H1 (cell line): ENCODE data around the gene PLD5. TPM values are rescaled to one million over a fixed set of nuclear protein-coding genes. Genes with fewer than 3 reads are reported as not detected.

Source experiments
- CTCF ChIA-PET: fragments of 300-600 bp; sonication (Branson Sonifier 250); formaldehyde crosslinking; loops from one replicate; lab custom pipeline; 2021; ENCODE audit not compliant: partially characterized antibody; lab: Charles Lee
- POLR2A ChIA-PET: fragments of 300-600 bp; sonication (Branson Sonifier 250); formaldehyde crosslinking; loops from one replicate; lab custom pipeline; 2021; ENCODE audit warnings: inconsistent platforms; ENCODE audit not compliant: partially characterized antibody; lab: Charles Lee
- DNase-seq, 2 experiments: peaks; one replicate each; pipeline versions ENCODE4 v3.0.0 to v3.0.0-alpha.2; 2010 to 2022; ENCODE audit warnings: low spot score in 2 of 2, low read depth in 1 of 2, mixed read lengths in 1 of 2
- FAIRE-seq: peaks from 2 replicates; lab custom pipeline; 2011; peaks lifted over from hg19 to GRCh38; lab: Jason Lieb, UNC
- H2AFZ ChIP-seq: 2 replicates; pipeline ENCODE4 v1.8.1; 2012; ENCODE audit warnings: low read length, inconsistent platforms
- H2AK5ac ChIP-seq: 2 replicates; pipeline ENCODE4 v1.6.1; 2013; ENCODE audit warnings: low read depth, low read length
- H2BK120ac ChIP-seq: replicated peaks from 2 replicates; pipeline ENCODE3; 2013; ENCODE audit warnings: low read depth, low read length, inconsistent platforms
- H2BK12ac ChIP-seq: 2 replicates; pipeline ENCODE4 v1.6.1; 2013; ENCODE audit warnings: low read depth, low read length
- H2BK15ac ChIP-seq: 2 replicates; pipeline ENCODE4 v1.6.1; 2013; ENCODE audit warnings: low read length
- H2BK20ac ChIP-seq: 2 replicates; pipeline ENCODE4 v1.6.1; 2013; ENCODE audit warnings: low read length
- H2BK5ac ChIP-seq: 2 replicates; pipeline ENCODE4 v1.6.1; 2013; ENCODE audit warnings: low read depth, low read length
- H3K14ac ChIP-seq: 2 replicates; pipeline ENCODE4 v1.6.1; 2013; ENCODE audit warnings: inconsistent platforms; ENCODE audit not compliant: insufficient read length
- H3K18ac ChIP-seq: 2 replicates; pipeline ENCODE4 v1.6.1; 2013; ENCODE audit warnings: low read length; ENCODE audit errors: extremely low read depth
- H3K23ac ChIP-seq: 2 replicates; pipeline ENCODE4 v1.6.1; 2013; ENCODE audit warnings: inconsistent platforms; ENCODE audit not compliant: insufficient read length
- H3K23me2 ChIP-seq: 2 replicates; pipeline ENCODE4 v1.6.1; 2013; ENCODE audit warnings: low read depth, low read length
- H3K27ac ChIP-seq: 2 replicates; pipeline ENCODE4 v1.6.1; 2011; ENCODE audit warnings: low read depth, low read length, inconsistent platforms
- H3K27me3 ChIP-seq, 4 experiments: replicated peaks in 1 of 4; 1 replicate in 1 of 4; 2 replicates in 3 of 4; pipeline versions ENCODE4 v1.6.1 to v1.8.1; 2011 to 2013; ENCODE audit warnings: low read length in 3 of 4, mild to moderate bottlenecking in 3 of 4, inconsistent platforms in 2 of 4, mixed read lengths in 2 of 4, moderate library complexity in 1 of 4; ENCODE audit not compliant: control insufficient read depth in 3 of 4, insufficient read depth in 3 of 4; ENCODE audit errors: extremely low read depth in 1 of 4
- H3K36me3 ChIP-seq, 4 experiments: 2 replicates each; pipeline versions ENCODE4 v1.6.1 to v1.8.1; 2011 to 2013; ENCODE audit warnings: mild to moderate bottlenecking in 4 of 4, low read length in 3 of 4, moderate library complexity in 2 of 4, control low read depth in 1 of 4, inconsistent platforms in 1 of 4; ENCODE audit not compliant: insufficient read depth in 4 of 4, control insufficient read depth in 2 of 4
- H3K4ac ChIP-seq: replicated peaks from 2 replicates; pipeline ENCODE3; 2013; ENCODE audit warnings: low read length, low read depth, mixed read lengths, inconsistent platforms; ENCODE audit not compliant: insufficient read length
- H3K4me1 ChIP-seq, 4 experiments: replicated peaks in 1 of 4; 1 replicate in 1 of 4; 2 replicates in 3 of 4; pipeline versions ENCODE4 v1.6.1 to v1.8.1; 2011 to 2013; ENCODE audit warnings: low read length in 3 of 4, inconsistent platforms in 2 of 4, mixed read lengths in 1 of 4; ENCODE audit not compliant: insufficient read depth in 4 of 4, control insufficient read depth in 3 of 4
- H3K4me2 ChIP-seq, 2 experiments: 2 replicates each; pipeline versions ENCODE4 v1.6.1 to v1.8.1; 2011 to 2013; ENCODE audit warnings: low read depth in 2 of 2, low read length in 2 of 2, control low read depth in 1 of 2, inconsistent platforms in 1 of 2, mild to moderate bottlenecking in 1 of 2; ENCODE audit not compliant: insufficient read depth in 1 of 2
- H3K4me3 ChIP-seq, 4 experiments: fragments of 200-600, 300-600 bp in 1 of 4; sonication (generic), shearing (Covaris generic), sonication (Bioruptor Twin) in 1 of 4; 2 replicates each; pipeline versions ENCODE4 v1.5.1 to v1.8.1; 2011 to 2016; ENCODE audit warnings: low read length in 4 of 4, low read depth in 3 of 4, control low read depth in 2 of 4, inconsistent platforms in 2 of 4, mild to moderate bottlenecking in 2 of 4, mixed read lengths in 1 of 4, moderate library complexity in 1 of 4; ENCODE audit not compliant: insufficient read depth in 2 of 4; ENCODE audit errors: extremely low read depth in 1 of 4
- H3K56ac ChIP-seq: replicated peaks from 2 replicates; pipeline ENCODE3; 2013; ENCODE audit warnings: low read depth, mild to moderate bottlenecking, mixed read lengths, low read length, inconsistent platforms; ENCODE audit not compliant: insufficient read length
- H3K79me1 ChIP-seq: 2 replicates; pipeline ENCODE4 v1.6.1; 2013; ENCODE audit warnings: low read depth, low read length, control low read depth
- H3K79me2 ChIP-seq, 2 experiments: 2 replicates each; pipeline versions ENCODE4 v1.6.1 to v1.8.1; 2012 to 2013; ENCODE audit warnings: low read length in 2 of 2, mild to moderate bottlenecking in 2 of 2, inconsistent platforms in 1 of 2; ENCODE audit not compliant: insufficient read depth in 2 of 2, control insufficient read depth in 1 of 2
- H3K9ac ChIP-seq, 4 experiments: replicated peaks in 1 of 4; 1 replicate in 1 of 4; 2 replicates in 3 of 4; pipeline versions ENCODE4 v1.6.1 to v1.8.1; 2011 to 2013; ENCODE audit warnings: low read depth in 3 of 4, low read length in 3 of 4, control low read depth in 2 of 4, mild to moderate bottlenecking in 2 of 4, moderate library complexity in 2 of 4, inconsistent platforms in 1 of 4; ENCODE audit errors: extremely low read depth in 1 of 4
- H3K9me3 ChIP-seq, 2 experiments: 2 replicates each; pipeline versions ENCODE4 v1.6.1 to v1.8.1; 2012 to 2013; ENCODE audit warnings: mild to moderate bottlenecking in 2 of 2, moderate library complexity in 2 of 2, control low read depth in 1 of 2, inconsistent platforms in 1 of 2, low read depth in 1 of 2, low read length in 1 of 2, mixed read lengths in 1 of 2; ENCODE audit not compliant: insufficient read depth in 2 of 2
- H4K20me1 ChIP-seq, 2 experiments: replicated peaks in 1 of 2; 2 replicates each; pipeline versions ENCODE3 to v1.8.1; 2011 to 2013; ENCODE audit warnings: inconsistent platforms in 2 of 2, low read length in 2 of 2, mild to moderate bottlenecking in 1 of 2; ENCODE audit not compliant: insufficient read depth in 2 of 2, control insufficient read depth in 1 of 2
- H4K5ac ChIP-seq: 2 replicates; pipeline ENCODE4 v1.6.1; 2013; ENCODE audit warnings: low read length, low read depth, mixed read lengths, inconsistent platforms; ENCODE audit not compliant: insufficient read length
- H4K8ac ChIP-seq: 2 replicates; pipeline ENCODE4 v1.8.0; 2013; ENCODE audit warnings: mild to moderate bottlenecking, moderate library complexity, low read length, inconsistent platforms; ENCODE audit not compliant: insufficient read depth; ENCODE audit errors: extremely low read depth
- H4K91ac ChIP-seq: replicated peaks from 2 replicates; pipeline ENCODE3; 2013; ENCODE audit warnings: low read length, mixed read lengths, inconsistent platforms; ENCODE audit not compliant: insufficient read length
- CHD2 ChIP-seq: IDR thresholded peaks from 2 replicates; pipeline ENCODE4 v1.6.1; 2012; ENCODE audit warnings: low read length, improper control_type of control experiment
- CREB1 ChIP-seq: IDR thresholded peaks from 2 replicates; pipeline ENCODE4 v1.6.1; 2012; ENCODE audit warnings: inconsistent platforms
- CTBP2 ChIP-seq: IDR thresholded peaks from 2 replicates; pipeline ENCODE4 v1.7.0; 2011; ENCODE audit warnings: borderline replicate concordance, mild to moderate bottlenecking, moderate library complexity, mixed read lengths, low read length; ENCODE audit not compliant: insufficient read depth, insufficient read length
- HDAC2 ChIP-seq, 2 experiments: fragments of 300-600 bp in 1 of 2; sonication (generic) in 1 of 2; IDR thresholded peaks; 2 replicates each; pipeline ENCODE4 v1.6.1; 2011 to 2012; ENCODE audit warnings: low read depth in 2 of 2, low read length in 2 of 2, mild to moderate bottlenecking in 2 of 2, moderate library complexity in 2 of 2, borderline replicate concordance in 1 of 2, inconsistent platforms in 1 of 2
- KDM1A ChIP-seq: fragments of 200-600, 300-600 bp; sonication (generic); IDR thresholded peaks from 2 replicates; pipeline ENCODE4 v1.7.1; 2016; ENCODE audit warnings: mild to moderate bottlenecking, low read length, borderline replicate concordance
- RAD21 ChIP-seq, 2 experiments: IDR thresholded peaks in 1 of 2; conservative IDR thresholded peaks in 1 of 2; 2 replicates each; pipeline ENCODE4 v1.6.1; 2011; ENCODE audit warnings: low read depth in 2 of 2, low read length in 2 of 2, improper control_type of control experiment in 1 of 2, inconsistent platforms in 1 of 2, mild to moderate bottlenecking in 1 of 2, moderate library complexity in 1 of 2
- RFX5 ChIP-seq: IDR thresholded peaks from 2 replicates; pipeline ENCODE4 v1.6.1; 2011; ENCODE audit warnings: low read depth, low read length, improper control_type of control experiment, borderline replicate concordance
- WGBS, 2 experiments: shearing (Covaris generic) in 1 of 2; methylation state at CpG; one replicate each; pipeline versions ENCODE4 v1.1.6 to v1.1.7; 2013 to 2015; ENCODE audit warnings: low lambda C conversion rate in 2 of 2, mixed read lengths in 2 of 2, inconsistent platforms in 1 of 2, low coverage in 1 of 2, missing lambda C conversion rate in 1 of 2; ENCODE audit not compliant: insufficient replicate concordance in 2 of 2, insufficient coverage in 1 of 2, insufficient read length in 1 of 2; ENCODE audit errors: extremely low coverage in 1 of 2, missing lambda C conversion rate in 1 of 2; 5-methylcytosine and 5-hydroxymethylcytosine counted together
- polyA plus RNA-seq, 7 experiments: library from polyadenylated mRNA; depleted of rRNA in 3 of 7; stranded (reverse) in 5 of 7; unstranded in 2 of 7; fragments of >200 nt in 5 of 7; fragments of 200-250 nt in 2 of 7; gene quantifications; 1 replicate in 5 of 7; 2 replicates in 1 of 7; 4 replicates in 1 of 7; pipeline versions ENCODE4 v1.2.1 to v1.2.3, GENCODE V29; 2011 to 2013; ENCODE audit warnings: missing spikeins in 2 of 7, mixed read lengths in 2 of 7
- total RNA-seq: library from RNA; stranded (reverse); fragmentation: NEBNext Ultra II Directional; extraction: Animal tissue kit (Norgen Biotek cat#: 25700); gene quantifications from 2 replicates; pipeline ENCODE4 v1.2.1, GENCODE V29; 2021
- TF ChIP-seq, protein P1 (sequence below): IDR thresholded peaks from 2 replicates; pipeline ENCODE4 v1.6.1; 2012; ENCODE audit warnings: inconsistent platforms

PLD5 gene
- total and polyA plus RNA-seq, 2 of the 8 experiments (the other 6 are each of a cell fraction or from before 2014, with no cell fraction given) = 0.86 to 8.5 TPM

DNA sequence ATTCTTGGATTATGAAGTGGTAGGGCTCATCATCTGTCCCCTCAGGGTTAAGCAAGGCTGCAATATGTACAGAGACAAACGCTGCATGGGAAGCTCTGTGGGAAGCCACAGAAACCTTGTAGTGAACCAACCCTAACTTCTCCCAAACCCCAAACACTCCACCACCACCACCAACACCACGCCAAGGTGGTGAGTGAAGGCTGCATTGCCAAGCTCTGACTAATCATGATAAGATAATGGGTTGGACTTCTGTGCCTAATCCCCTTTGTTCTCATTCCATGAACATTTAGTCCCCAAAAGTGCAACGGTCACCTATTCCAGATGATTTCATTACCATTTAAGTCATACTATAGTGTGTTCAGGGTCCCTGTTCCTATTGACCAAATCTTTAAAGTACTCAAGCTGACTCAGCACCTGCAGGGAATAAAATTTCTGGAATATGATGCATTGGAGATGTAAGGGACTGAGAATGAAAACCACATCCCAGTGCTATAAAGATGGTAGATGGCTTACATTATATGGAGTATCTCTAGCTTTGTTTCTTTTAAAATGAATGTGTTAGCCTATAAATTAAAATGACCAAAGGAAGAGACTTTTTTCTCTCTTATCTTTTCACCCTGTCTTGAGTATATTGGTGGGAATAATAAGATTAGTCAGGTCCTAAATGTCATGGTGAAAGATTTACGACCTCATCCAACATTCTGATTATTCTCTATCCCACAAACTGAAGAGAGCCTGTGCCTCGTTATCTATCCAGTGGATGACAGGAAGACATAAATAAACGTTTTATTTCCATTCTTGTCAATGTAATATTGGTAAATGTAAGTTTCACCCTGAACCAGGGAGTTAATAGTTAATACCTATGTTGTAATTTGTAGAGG, 22.6 kb upstream of the PLD5 start:
- no peak overlapping the region for H3K4me3 ChIP-seq
- no peak overlapping the region for H3K56ac ChIP-seq
- no peaks in the 10 kb centered on the region for H3K79me1 ChIP-seq
- no peak overlapping the region for H3K18ac ChIP-seq
- H2BK120ac ChIP-seq = no peak overlapping the region
- TF ChIP-seq RAD21 (IDR thresholded peaks at IDR 0.05 in 1 of 2, conservative IDR thresholded peaks at IDR 0.05 in 1 of 2; ENCODE audit: low read depth in 2 of 2, low read length in 2 of 2) (no peak), CHD2 (no peak), HDAC2 (IDR thresholded peaks at IDR 0.05; ENCODE audit: borderline replicate concordance in 1 of 2, low read depth in 2 of 2, low read length in 2 of 2) (no peak), CREB1 (no peak), RFX5 (no peak), KDM1A (no peak), CTBP2 (no peak)
- TF ChIP-seq, protein P1, sequence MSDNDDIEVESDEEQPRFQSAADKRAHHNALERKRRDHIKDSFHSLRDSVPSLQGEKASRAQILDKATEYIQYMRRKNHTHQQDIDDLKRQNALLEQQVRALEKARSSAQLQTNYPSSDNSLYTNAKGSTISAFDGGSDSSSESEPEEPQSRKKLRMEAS = no peak
- TF ChIP-seq, all 59 proteins: peak for 0
- H3K9me3 ChIP-seq = no peaks in the 10 kb centered on the region
- no peak overlapping the region for H4K91ac ChIP-seq
- DNase-seq (no peak), FAIRE-seq (no peak)
- ChIA-PET POLR2A (no interaction called here), CTCF (no interaction called here)
- no peak overlapping the region for H3K9ac ChIP-seq
- H3K14ac ChIP-seq = no peak overlapping the region
- H3K23me2 ChIP-seq = no peaks in the 10 kb centered on the region
- H3K36me3 ChIP-seq = no peaks in the 10 kb centered on the region
- no peak overlapping the region for H2AK5ac ChIP-seq
- H2BK15ac ChIP-seq = no peak overlapping the region
- 85% methylated on average over 6 of the region's 6 CpGs; no CpG with 5 or more reads in 1 of the 2 experiments for WGBS, 2 experiments
- no peaks in the 10 kb centered on the region for H4K20me1 ChIP-seq
- H3K27me3 ChIP-seq = no peaks in the 10 kb centered on the region
- H3K4me1 ChIP-seq = no peaks in the 10 kb centered on the region
- no peak overlapping the region for H4K8ac ChIP-seq
- H2BK20ac ChIP-seq = no peak overlapping the region
- H4K5ac ChIP-seq = no peak overlapping the region
- H3K4ac ChIP-seq = no peak overlapping the region
- no peak overlapping the region for H3K23ac ChIP-seq
- H3K79me2 ChIP-seq = no peaks in the 10 kb centered on the region
- H2BK12ac ChIP-seq = no peak overlapping the region
- no peak overlapping the region for H2AFZ ChIP-seq
- H2BK5ac ChIP-seq = no peak overlapping the region
- H3K27ac ChIP-seq = no peak overlapping the region
- H3K4me2 ChIP-seq = no peak overlapping the region
